ENCODE results near the gene KCNQ5. TPM values are rescaled to one million over a fixed set of nuclear protein-coding genes. Genes with fewer than 3 reads are reported as not detected.

KCNQ5 gene
- total RNA-seq, 1 experiment from 2014 or later: 17.8 TPM

DNA sequence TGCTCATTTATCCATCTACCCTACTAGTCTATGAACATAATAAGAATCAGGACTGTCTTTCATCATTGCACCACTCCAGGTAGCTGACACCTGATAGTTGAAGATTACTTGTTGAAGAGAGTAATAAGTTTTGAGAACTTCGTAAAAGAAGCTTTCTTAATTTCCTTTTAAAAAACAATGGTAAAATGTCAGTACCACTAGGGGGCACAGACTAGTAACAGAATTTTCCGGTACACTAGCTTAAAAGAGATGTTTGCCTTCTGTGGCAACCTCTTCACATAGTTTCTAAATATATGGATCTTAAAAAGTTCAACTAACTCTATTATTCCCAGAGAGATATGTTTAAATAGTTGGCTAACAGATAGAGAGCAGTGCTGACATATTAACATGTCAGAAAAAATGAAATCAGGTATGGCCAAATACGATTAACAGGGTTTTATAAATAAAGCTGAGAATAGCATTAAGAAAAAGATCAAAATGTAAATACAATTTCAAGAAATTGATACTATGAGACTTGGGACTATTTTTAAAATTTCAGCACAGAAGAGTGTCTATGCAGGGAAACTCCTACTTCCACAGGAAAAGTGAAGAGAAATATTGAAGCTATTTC lies 5.4 kb upstream of the KCNQ5 start:
- ChIA-PET CTCF (interaction anchor here (0.6 to 1.5 kb wide), 6 partner anchors 8 to 515 kb away, joined by 3 to 19 read pairs (median 3); no protein-coding TSS in a partner anchor), POLR2A (ENCODE audit: low non-redundant PET) (interaction anchor here (0.6 kb wide), 2 partner anchors 183 to 669 kb away, joined by 3 read pairs; no protein-coding TSS in a partner anchor)
- TF ChIP-seq, protein P1, sequence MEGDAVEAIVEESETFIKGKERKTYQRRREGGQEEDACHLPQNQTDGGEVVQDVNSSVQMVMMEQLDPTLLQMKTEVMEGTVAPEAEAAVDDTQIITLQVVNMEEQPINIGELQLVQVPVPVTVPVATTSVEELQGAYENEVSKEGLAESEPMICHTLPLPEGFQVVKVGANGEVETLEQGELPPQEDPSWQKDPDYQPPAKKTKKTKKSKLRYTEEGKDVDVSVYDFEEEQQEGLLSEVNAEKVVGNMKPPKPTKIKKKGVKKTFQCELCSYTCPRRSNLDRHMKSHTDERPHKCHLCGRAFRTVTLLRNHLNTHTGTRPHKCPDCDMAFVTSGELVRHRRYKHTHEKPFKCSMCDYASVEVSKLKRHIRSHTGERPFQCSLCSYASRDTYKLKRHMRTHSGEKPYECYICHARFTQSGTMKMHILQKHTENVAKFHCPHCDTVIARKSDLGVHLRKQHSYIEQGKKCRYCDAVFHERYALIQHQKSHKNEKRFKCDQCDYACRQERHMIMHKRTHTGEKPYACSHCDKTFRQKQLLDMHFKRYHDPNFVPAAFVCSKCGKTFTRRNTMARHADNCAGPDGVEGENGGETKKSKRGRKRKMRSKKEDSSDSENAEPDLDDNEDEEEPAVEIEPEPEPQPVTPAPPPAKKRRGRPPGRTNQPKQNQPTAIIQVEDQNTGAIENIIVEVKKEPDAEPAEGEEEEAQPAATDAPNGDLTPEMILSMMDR (conservative IDR thresholded peaks at IDR 0.05; ENCODE audit: low read depth, low read length): peak; percentile 78
- TF ChIP-seq EZH2 (IDR thresholded peaks at IDR 0.05; ENCODE audit: borderline replicate concordance, low read depth, low read length, poor library complexity, severe bottlenecking): no peak
- H3K4me1 ChIP-seq (ENCODE audit: insufficient read depth, low read length, poor library complexity, severe bottlenecking): peaks cover 24% of the 10 kb centered on the region
- H3K27me3 ChIP-seq (replicated peaks; ENCODE audit: insufficient read depth, low read depth, low read length, poor library complexity): no peaks in the 10 kb centered on the region
- no peak overlapping the region for H3K27ac ChIP-seq (ENCODE audit: low read depth, low read length, poor library complexity, severe bottlenecking)
- intact Hi-C loops (cut with micrococcal nuclease; ENCODE audit: unreplicated experiment): loop anchor here (2.0 kb wide), 1 partner anchor 564 kb away; no protein-coding TSS in a partner anchor
- no peak overlapping the region for H3K4me3 ChIP-seq (ENCODE audit: low read depth, low read length, poor library complexity, severe bottlenecking)
- BruUV-seq (replicated peaks): no TSS peak
- peak; percentile 58 for DNase-seq (ENCODE audit: low spot score)
- no peaks in the 10 kb centered on the region for H3K9me3 ChIP-seq (ENCODE audit: low read depth, low read length, poor library complexity, severe bottlenecking)
- H3K36me3 ChIP-seq (ENCODE audit: insufficient read depth, low read length, poor library complexity, severe bottlenecking): no peaks in the 10 kb centered on the region

DNA sequence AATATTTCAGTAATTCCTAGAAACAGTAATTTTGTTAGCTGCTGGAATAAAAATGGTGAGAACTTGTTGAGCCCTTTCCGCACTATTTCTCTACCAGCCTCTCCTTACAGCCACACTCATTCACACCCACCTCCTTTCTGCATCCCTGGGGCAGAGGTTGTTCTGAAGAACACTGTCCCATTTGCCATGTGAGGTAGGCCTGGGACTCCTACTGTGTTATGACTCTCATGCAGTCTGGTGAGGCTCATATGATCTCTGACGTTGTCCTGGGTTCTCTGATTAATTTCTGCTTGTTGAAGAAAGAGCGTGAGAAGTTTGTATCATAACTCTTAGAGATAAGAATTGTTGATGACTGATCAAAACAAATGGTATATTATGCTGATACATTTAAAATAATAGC lies 4.1 kb upstream of the KCNQ5 start:
- BruUV-seq (replicated peaks): no TSS peak

DNA sequence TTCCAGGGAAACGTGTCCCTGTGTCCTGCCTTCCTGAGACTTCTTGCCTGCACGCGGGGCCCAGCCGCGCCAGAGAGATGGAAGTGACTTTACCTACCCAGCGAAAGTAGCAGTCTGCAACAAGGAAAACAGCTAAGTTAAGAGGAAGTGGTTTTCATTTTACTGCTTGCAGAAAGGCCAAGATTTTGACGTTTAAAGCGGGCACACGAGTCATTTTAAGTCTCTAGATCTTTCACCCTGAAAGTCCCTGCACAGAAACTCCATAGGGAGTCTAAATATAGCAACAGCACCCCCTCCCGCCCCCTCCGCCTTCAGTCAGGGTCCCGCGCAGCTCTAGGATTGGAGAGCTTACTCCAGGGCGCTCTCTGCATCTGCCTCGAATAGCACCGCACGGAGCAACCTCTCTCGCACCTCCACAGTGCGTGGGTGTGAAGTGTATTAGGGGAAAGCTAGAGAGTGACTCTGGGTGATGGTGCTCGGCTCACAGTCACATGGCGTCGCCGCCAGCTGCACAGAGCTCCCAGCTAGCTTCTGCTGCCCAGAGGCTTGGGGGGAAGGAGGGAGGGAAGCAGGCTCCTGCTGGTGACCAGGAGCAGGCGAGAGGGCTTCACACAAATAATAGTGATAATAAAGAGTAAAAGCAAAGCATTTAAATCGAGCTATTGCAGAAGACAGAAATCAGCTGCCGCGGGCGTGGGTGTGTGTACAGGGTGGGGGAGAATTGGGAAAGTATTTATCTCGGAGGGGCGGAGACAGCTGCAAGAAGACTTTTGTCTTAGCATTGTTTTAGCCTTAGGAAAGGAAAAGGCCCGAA lies 1.8 kb upstream of the KCNQ5 start:
- no TSS peak for BruUV-seq (replicated peaks)
- POLR2A ChIA-PET (ENCODE audit: low non-redundant PET): no interaction called here
- Histone ChIP-seq H3K9me3 (ENCODE audit: low read depth, low read length, poor library complexity, severe bottlenecking) (no peaks in the 10 kb centered on the region), H3K27me3 (replicated peaks; ENCODE audit: insufficient read depth, low read depth, low read length, poor library complexity) (no peaks in the 10 kb centered on the region), H3K36me3 (ENCODE audit: insufficient read depth, low read length, poor library complexity, severe bottlenecking) (no peaks in the 10 kb centered on the region), H3K4me3 (ENCODE audit: low read depth, low read length, poor library complexity, severe bottlenecking) (peak overlapping the region; percentile 73), H3K27ac (ENCODE audit: low read depth, low read length, poor library complexity, severe bottlenecking) (no peak overlapping the region), H3K4me1 (ENCODE audit: insufficient read depth, low read length, poor library complexity, severe bottlenecking) (peaks cover 35% of the 10 kb centered on the region)
- TF ChIP-seq EZH2 (IDR thresholded peaks at IDR 0.05; ENCODE audit: borderline replicate concordance, low read depth, low read length, poor library complexity, severe bottlenecking): no peak
- TF ChIP-seq, protein P1 (conservative IDR thresholded peaks at IDR 0.05; ENCODE audit: low read depth, low read length): no peak
- intact Hi-C loops (cut with micrococcal nuclease; ENCODE audit: unreplicated experiment): loop anchor here (5.0 to 10.0 kb wide), 3 partner anchors 203 to 332 kb away; no protein-coding TSS in a partner anchor
- DNase-seq (ENCODE audit: low spot score): peak; percentile 73
- CTCF ChIA-PET: interaction anchor here (1.0 to 1.7 kb wide), 2 partner anchors 39 to 510 kb away, joined by 3 to 5 read pairs; no protein-coding TSS in a partner anchor

More for the DNA sequence above, 4.1 kb upstream of the KCNQ5 start:
- H3K4me1 ChIP-seq (ENCODE audit: insufficient read depth, low read length, poor library complexity, severe bottlenecking): peaks cover 24% of the 10 kb centered on the region
- DNase-seq (ENCODE audit: low spot score): no peak
- ChIA-PET CTCF (interaction anchor here (0.6 kb wide), 1 partner anchor 590 kb away, joined by 4 read pairs; no protein-coding TSS in a partner anchor), POLR2A (ENCODE audit: low non-redundant PET) (no interaction called here)
- no peak overlapping the region for H3K4me3 ChIP-seq (ENCODE audit: low read depth, low read length, poor library complexity, severe bottlenecking)
- no peaks in the 10 kb centered on the region for H3K36me3 ChIP-seq (ENCODE audit: insufficient read depth, low read length, poor library complexity, severe bottlenecking)
- H3K9me3 ChIP-seq (ENCODE audit: low read depth, low read length, poor library complexity, severe bottlenecking): no peaks in the 10 kb centered on the region
- H3K27ac ChIP-seq (ENCODE audit: low read depth, low read length, poor library complexity, severe bottlenecking): no peak overlapping the region
- H3K27me3 ChIP-seq (replicated peaks; ENCODE audit: insufficient read depth, low read depth, low read length, poor library complexity): no peaks in the 10 kb centered on the region
- intact Hi-C loops (cut with micrococcal nuclease; ENCODE audit: unreplicated experiment): loop anchor here (2.0 kb wide), 1 partner anchor 563 kb away; no protein-coding TSS in a partner anchor
- TF ChIP-seq, protein P1 (conservative IDR thresholded peaks at IDR 0.05; ENCODE audit: low read depth, low read length): no peak
- no peak for TF ChIP-seq EZH2 (IDR thresholded peaks at IDR 0.05; ENCODE audit: borderline replicate concordance, low read depth, low read length, poor library complexity, severe bottlenecking)
